ENCODE results near the gene GJB3.
A peak's percentile ranks its signal among the peaks of the same experiment; 100 is the strongest.
"Not testable (repeated sequence)": the region's sequence is repeated elsewhere in the genome, so short reads cannot be mapped to it uniquely, and the experiment has no call there.

The GJB3 gene

DNA sequence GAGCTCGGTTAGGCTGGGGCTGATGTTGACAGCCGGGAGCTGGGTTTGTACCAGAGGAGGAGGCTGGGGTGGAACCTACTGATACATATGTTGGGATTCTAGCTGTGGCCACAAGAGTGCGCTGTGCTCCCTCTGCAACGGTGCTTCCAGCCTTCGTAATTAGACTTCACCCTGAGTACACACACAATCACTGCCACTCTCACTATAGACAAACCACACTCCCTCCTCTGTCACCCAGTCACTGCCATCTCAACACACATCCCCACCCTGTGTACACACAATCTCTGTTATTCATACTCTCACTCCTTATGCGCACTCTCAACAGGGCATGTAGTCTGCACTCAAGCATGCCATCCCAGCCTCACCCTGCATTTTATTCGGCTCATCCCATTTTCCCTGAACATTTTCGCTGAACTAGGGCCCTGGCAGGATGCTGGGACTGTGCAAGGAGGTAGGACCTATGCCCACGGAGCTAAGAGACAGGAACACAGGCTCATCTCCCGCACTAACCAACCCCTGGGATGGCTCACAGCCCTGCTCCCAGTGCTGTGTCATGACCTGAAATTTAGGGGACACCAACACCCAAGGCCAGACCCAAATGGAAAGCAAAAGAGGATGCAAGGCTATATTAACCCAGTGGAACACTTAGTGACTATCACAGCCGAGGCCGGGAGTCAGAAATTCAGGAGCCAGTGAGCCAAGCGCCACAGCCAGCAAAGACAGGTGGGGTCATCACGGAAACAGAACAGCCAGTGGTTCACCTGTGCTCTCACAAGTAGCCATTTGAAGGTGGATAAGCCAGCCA is 5.7 kb downstream of the GJB3 start:
- DNase-seq (ENCODE audit: low read depth in 2 of 2), result peak; percentile 35 to 58

- no peak for DNase-seq (ENCODE audit: low read depth in 2 of 2)
Observed at GRCh38 chr1:34787461-34788420, 6.7 kb downstream of the GJB3 start.

DNA sequence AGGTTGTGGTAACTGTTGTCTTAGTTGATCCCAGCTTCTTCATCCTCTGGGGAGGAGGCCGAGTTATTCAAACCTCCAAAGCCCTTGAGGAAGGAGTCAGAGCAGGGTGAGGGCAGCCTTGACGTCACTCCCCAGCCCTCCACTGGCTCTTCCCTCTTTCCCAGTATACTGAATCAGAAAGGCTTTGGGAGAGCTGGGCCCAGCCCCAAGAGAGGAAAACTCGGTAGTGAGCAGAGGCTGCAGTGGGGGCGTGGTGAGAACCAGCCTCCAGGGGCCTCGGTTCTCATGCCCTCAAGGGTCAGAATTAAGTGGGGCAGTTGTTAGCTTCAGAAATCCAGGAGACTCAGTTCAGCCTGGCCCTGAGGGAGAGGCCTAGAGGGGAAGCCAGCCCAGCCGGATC is 10.0 kb downstream of the GJB3 start:
- DNase-seq (ENCODE audit: low read depth in 2 of 2), result no peak

GRCh38 chr1:34792424-34792823 is 11.4 kb downstream of the GJB3 start:
- no peak for DNase-seq (ENCODE audit: low read depth in 2 of 2)

DNA sequence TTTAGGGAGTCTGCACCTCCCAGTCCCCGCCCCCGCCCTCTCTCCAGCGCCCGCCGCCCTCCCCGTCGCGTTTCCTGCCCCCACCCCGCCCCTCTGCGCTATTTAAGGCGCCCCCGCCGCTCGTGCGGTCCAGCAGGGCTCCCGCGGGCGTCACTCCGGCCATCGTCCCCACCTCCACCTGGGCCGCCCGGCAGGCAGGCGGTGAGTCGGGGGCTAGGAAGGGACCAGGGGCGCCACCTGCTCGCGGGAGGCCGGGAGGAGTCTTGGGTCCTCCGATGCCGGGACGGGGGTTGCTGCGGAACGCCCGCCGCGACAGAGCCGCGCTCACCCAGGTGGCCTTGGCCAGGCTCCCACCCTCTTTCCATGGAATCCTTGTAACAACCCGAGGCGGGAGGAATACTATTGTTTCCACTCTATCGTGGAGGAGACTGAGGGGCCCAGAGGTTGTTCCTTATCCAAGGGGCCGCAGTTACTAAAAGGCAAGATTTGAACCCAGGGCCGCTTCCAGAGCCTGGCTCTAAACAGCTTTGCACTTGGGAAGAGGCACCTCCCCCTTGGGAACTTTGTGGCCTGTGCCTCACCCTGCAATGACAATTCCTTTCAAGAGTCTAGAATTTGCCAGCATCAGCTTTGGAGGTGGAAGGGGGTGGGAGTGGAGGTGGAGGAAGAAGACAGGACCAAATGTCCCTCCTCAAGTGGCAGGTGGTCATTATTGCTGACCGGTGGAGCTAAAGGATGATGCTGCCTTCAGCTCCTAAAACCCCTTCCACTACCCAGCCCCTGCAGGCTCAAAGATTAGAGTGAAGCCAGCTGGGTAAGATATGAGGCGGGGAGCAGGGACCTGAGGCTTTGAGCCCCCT is 12.1 kb downstream of the GJB3 start, which contains the start of gene GJA4:
Gene GJA4 (plus strand): TSS at position 132 of the 860 bp plus-strand sequence. CDS start 1,215 bp downstream, outside the sequence.
- no peak for DNase-seq (ENCODE audit: low read depth in 2 of 2)

DNA sequence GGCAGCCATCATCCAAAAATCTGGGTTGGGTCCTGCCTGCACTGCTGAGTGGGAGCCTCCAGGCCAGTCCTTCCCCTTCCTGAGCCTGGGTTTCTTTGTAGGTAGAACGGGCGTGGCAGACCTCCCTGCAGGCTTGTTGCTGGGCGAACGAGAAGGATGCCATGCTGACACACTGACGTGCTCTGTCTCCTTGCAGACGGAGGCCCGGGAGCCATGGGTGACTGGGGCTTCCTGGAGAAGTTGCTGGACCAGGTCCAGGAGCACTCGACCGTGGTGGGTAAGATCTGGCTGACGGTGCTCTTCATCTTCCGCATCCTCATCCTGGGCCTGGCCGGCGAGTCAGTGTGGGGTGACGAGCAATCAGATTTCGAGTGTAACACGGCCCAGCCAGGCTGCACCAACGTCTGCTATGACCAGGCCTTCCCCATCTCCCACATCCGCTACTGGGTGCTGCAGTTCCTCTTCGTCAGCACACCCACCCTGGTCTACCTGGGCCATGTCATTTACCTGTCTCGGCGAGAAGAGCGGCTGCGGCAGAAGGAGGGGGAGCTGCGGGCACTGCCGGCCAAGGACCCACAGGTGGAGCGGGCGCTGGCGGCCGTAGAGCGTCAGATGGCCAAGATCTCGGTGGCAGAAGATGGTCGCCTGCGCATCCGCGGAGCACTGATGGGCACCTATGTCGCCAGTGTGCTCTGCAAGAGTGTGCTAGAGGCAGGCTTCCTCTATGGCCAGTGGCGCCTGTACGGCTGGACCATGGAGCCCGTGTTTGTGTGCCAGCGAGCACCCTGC is 13.2 kb downstream of the GJB3 start:
- no peak for DNase-seq (ENCODE audit: low read depth in 2 of 2)

DNA sequence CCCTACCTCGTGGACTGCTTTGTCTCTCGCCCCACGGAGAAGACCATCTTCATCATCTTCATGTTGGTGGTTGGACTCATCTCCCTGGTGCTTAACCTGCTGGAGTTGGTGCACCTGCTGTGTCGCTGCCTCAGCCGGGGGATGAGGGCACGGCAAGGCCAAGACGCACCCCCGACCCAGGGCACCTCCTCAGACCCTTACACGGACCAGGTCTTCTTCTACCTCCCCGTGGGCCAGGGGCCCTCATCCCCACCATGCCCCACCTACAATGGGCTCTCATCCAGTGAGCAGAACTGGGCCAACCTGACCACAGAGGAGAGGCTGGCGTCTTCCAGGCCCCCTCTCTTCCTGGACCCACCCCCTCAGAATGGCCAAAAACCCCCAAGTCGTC is 13.8 kb downstream of the GJB3 start:
- no peak for DNase-seq (ENCODE audit: low read depth in 2 of 2)

GRCh38 chr1:34795916-34796315 is 14.9 kb downstream of the GJB3 start:
- no peak for DNase-seq (ENCODE audit: low read depth in 2 of 2)

GRCh38 chr1:34796990-34797389 is 16.0 kb downstream of the GJB3 start:
- no peak for DNase-seq (ENCODE audit: low read depth in 2 of 2)

DNA sequence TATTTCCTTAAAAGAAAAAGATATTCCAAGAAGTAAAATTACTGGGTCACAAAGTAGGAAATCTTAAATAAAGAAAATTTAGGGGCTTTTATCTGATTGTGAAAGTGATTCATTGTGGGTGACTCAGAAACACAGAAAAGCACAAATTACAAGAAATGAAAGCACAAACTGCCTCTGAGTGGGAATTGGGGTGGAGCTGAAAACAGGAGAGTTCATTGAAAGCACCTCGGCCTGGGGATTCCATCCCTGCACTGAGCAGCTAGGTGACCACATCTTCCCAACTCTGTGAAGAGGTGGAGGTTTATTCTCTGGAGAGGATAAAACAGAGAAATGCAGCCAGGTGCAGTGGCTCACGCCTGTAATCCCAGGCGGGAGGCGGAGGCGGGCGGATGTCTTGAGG is 19.2 kb downstream of the GJB3 start:
- no peak for DNase-seq (ENCODE audit: low read depth in 2 of 2)

DNA sequence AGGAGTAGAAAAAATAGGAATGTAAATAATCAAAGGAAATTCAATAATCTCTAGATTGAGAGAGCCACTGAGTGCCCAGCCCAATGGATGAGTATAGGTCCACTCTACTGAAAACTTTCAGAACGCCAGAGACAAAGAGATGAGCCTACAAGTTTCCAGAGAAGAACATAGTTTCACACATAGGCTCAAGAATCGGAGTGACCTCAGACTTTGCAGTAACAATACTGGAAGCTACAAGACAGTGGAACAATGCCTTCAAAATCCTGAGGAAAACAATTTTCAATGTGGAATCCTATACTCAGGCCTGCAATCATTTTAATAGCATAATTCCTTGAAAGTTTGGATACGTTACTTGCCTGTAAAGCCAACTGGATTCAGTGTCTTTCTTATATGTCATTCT is 22.8 kb downstream of the GJB3 start:
- DNase-seq (ENCODE audit: low read depth in 2 of 2), result no peak

- no peak for DNase-seq (ENCODE audit: low read depth in 2 of 2)
Observed at GRCh38 chr1:34806396-34806795, 25.4 kb downstream of the GJB3 start.

- DNase-seq (ENCODE audit: low read depth in 2 of 2), result no peak
Observed at GRCh38 chr1:34808051-34808810, 27.2 kb downstream of the GJB3 start.

DNA sequence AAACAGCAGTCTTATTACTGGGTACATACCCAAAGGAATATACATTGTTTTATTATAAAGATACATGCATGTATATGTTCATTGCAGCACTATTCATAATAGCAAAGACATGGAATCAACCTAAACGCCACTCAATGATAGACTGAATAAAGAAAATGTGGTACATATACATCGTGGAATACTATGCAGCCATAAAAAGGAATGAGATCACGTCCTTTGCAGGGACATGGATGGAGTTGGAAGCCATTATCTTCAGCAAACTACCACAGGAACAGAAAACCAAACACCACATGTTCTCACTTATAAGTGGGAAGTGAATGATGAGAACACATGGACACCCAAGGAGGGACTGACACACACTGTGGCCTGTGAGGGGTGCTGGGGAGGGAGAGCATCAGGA is 29.8 kb downstream of the GJB3 start:
- not testable (repeated sequence) for DNase-seq (ENCODE audit: low read depth in 2 of 2)

GRCh38 chr1:34816332-34816731 is 35.3 kb downstream of the GJB3 start:
- no peak for DNase-seq (ENCODE audit: low read depth in 2 of 2)

DNA sequence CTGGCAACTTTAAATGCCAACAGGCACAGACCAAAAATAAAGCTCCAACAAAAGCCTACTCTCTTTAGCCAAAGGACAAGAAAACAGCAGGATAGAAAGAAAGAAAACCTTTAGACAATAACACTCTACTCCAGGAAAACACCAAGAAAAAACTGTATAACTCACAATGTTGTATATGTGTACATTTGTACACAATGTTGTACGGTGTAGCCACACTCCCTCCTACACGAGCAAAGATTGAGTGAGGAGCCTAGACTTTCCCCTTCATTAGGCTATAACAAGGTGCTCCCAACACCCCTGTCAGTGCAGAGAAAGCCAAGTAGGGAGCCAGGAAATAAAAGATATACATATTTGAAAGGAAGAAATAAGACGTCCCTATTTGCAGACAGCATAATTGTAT is 35.8 kb downstream of the GJB3 start:
- DNase-seq (ENCODE audit: low read depth in 2 of 2), result no peak

DNA sequence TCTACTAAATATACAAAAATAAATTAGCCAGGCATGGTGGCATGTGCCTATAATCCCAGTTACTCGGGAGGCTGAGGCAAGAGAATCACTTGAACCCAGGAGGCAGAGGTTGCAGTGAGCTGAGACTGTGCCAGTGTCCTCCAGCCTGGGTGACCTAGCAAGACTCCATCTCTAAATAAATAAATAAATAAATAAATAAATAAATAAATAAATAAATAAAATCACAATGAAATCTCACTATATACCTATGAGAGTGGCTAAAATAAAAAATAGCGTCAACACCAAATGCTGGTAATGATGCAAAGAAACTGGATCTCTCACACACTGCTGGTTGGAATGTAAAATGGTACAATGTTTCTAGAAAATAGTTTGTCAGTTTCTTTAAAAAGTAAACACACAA is 37.8 kb downstream of the GJB3 start:
- not testable (repeated sequence) for DNase-seq (ENCODE audit: low read depth in 2 of 2)

GRCh38 chr1:34822202-34822601 is 41.2 kb downstream of the GJB3 start:
- no peak for DNase-seq (ENCODE audit: low read depth in 2 of 2)

DNA sequence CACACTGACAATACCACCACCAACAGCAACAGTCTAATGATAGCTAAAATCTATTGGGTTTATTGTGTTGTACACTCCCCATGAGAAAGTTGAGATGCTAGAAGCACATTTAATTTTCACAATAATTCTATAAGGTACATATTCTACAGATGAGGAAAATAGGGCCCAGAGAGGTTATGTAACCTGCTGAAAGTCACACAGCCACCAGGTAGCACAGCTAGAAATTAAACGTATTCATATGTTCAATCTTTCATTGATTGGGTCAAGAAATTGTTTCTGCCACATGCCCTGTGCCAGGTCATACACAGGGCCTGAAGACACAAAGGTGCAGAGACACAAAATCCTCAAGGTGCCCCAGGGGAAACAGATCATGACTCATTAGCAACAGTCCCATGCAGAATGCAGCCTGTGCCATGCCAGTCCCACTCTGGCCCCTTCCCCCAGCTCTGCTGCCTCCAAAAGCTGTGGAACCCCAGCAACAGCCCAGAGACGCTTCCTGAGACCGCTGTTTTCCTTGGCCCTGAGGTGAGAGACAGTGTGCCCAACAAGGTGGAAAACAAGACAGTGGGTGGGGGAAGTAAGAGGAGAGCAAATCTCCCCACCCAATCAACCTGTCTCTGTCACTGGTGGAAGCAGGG is 43.9 kb downstream of the GJB3 start:
- DNase-seq (ENCODE audit: low read depth in 2 of 2), result no peak
